Smooth muscle cell (in vitro differentiated cells): ENCODE data around the gene MYO5A. TPM values are rescaled to one million over a fixed set of nuclear protein-coding genes. Genes with fewer than 3 reads are reported as not detected.

Experiments
- DNase-seq: peaks from one replicate; lab custom pipeline; 2025; ENCODE audit not compliant: unreplicated experiment; lab: John Stamatoyannopoulos, UW
- H2AFZ ChIP-seq: fragments of 200-600 bp; sonication (generic); 2 replicates; pipeline ENCODE4 v1.6.0; 2016; ENCODE audit warnings: antibody characterized with exemption, low read depth, mild to moderate bottlenecking
- H3F3A ChIP-seq: fragments of 200-600 bp; sonication (generic); 2 replicates; pipeline ENCODE4 v1.6.0; 2017; ENCODE audit warnings: antibody characterized with exemption, low read depth
- H3K27ac ChIP-seq: fragments of 200-600 bp; sonication (generic); 2 replicates; pipeline ENCODE4 v1.5.1; 2016; ENCODE audit warnings: low read depth, mild to moderate bottlenecking
- H3K27me3 ChIP-seq: fragments of 200-600 bp; sonication (generic); 2 replicates; pipeline ENCODE4 v1.6.1; 2016; ENCODE audit warnings: low read depth, mild to moderate bottlenecking
- H3K36me3 ChIP-seq: fragments of 200-600 bp; sonication (generic); 2 replicates; pipeline ENCODE4 v1.5.1; 2016; ENCODE audit warnings: low read depth
- H3K4me1 ChIP-seq: fragments of 200-600 bp; sonication (generic); 2 replicates; pipeline ENCODE4 v1.5.1; 2016; ENCODE audit warnings: low read depth
- H3K4me2 ChIP-seq: fragments of 200-600 bp; sonication (generic); 2 replicates; pipeline ENCODE4 v1.6.0; 2016; ENCODE audit warnings: mild to moderate bottlenecking
- H3K4me3 ChIP-seq: fragments of 200-600 bp; sonication (generic); 2 replicates; pipeline ENCODE4 v1.5.1; 2016; ENCODE audit warnings: mild to moderate bottlenecking
- H3K79me2 ChIP-seq: fragments of 200-600 bp; sonication (generic); 2 replicates; pipeline ENCODE4 v1.6.0; 2016; ENCODE audit warnings: low read depth, mild to moderate bottlenecking
- H3K9ac ChIP-seq: fragments of 200-600 bp; sonication (generic); 2 replicates; pipeline ENCODE4 v1.6.0; 2016; ENCODE audit warnings: low read depth
- H3K9me3 ChIP-seq: fragments of 200-600 bp; sonication (generic); replicated peaks from 2 replicates; pipeline ENCODE4 v1.5.1; 2016; ENCODE audit warnings: low read depth
- H4K20me1 ChIP-seq: fragments of 200-600 bp; sonication (generic); 2 replicates; pipeline ENCODE4 v1.6.0; 2016; ENCODE audit warnings: low read depth
- WGBS: methylation state at CpG from one replicate; pipeline ENCODE4 v1.1.7; 2016; ENCODE audit warnings: low lambda C conversion rate; 5-methylcytosine and 5-hydroxymethylcytosine counted together
- polyA plus RNA-seq: library from polyadenylated mRNA; unstranded; fragments of >200 nt; fragmentation: Nextera tagmentation; extraction: Ambion mirVana; gene quantifications from 2 replicates; pipeline ENCODE4 v1.2.1, GENCODE V29; 2016
- total RNA-seq: library from RNA; depleted of rRNA; stranded (reverse); fragments of >200 nt; gene quantifications from 2 replicates; pipeline ENCODE4 v1.2.3, GENCODE V29; 2014
- TF ChIP-seq, protein P1 (sequence below): fragments of 200-600 bp; sonication (generic); IDR thresholded peaks from 2 replicates; pipeline ENCODE4 v1.5.1; 2017; ENCODE audit warnings: borderline replicate concordance, mild to moderate bottlenecking, antibody characterized with exemption; ENCODE audit not compliant: insufficient read depth, poor library complexity, severe bottlenecking

Gene MYO5A
- total and polyA plus RNA-seq, 2 experiments from 2014 or later = 29.4 to 68.8 TPM

DNA sequence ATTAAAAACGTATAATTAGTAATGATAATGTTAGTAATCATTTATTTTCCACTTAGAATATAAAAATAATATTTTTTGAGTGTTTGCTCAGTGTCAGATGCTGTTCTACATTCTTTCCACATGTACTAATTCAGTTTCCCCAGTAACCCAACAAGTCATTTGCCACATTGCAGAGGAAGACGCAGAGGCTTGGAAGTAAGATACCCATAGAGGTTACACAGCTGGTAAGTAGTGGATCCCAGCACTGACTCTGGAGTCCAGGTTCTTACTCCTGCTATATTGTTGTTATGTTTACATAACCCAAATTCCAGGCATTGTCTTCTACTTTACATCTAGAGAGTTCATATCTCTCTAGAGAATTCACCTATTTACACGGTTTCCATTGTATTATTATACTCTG, 184.8 kb downstream of the MYO5A start:
- Histone ChIP-seq H3K27ac (peak overlapping the region; percentile 9), H3K36me3 (peaks cover 7% of the 10 kb centered on the region), H3K79me2 (no peaks in the 10 kb centered on the region), H3K4me1 (no peaks in the 10 kb centered on the region), H2AFZ (no peak overlapping the region), H4K20me1 (no peaks in the 10 kb centered on the region), H3K9me3 (no peaks in the 10 kb centered on the region), H3K4me3 (no peak overlapping the region), H3F3A (no peaks in the 10 kb centered on the region), H3K27me3 (no peaks in the 10 kb centered on the region), H3K9ac (no peak overlapping the region), H3K4me2 (no peak overlapping the region)
- DNase-seq = no peak
- TF ChIP-seq, protein P1, sequence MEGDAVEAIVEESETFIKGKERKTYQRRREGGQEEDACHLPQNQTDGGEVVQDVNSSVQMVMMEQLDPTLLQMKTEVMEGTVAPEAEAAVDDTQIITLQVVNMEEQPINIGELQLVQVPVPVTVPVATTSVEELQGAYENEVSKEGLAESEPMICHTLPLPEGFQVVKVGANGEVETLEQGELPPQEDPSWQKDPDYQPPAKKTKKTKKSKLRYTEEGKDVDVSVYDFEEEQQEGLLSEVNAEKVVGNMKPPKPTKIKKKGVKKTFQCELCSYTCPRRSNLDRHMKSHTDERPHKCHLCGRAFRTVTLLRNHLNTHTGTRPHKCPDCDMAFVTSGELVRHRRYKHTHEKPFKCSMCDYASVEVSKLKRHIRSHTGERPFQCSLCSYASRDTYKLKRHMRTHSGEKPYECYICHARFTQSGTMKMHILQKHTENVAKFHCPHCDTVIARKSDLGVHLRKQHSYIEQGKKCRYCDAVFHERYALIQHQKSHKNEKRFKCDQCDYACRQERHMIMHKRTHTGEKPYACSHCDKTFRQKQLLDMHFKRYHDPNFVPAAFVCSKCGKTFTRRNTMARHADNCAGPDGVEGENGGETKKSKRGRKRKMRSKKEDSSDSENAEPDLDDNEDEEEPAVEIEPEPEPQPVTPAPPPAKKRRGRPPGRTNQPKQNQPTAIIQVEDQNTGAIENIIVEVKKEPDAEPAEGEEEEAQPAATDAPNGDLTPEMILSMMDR = no peak
- WGBS = 80% methylated on average over 3 of the region's 3 CpGs

DNA sequence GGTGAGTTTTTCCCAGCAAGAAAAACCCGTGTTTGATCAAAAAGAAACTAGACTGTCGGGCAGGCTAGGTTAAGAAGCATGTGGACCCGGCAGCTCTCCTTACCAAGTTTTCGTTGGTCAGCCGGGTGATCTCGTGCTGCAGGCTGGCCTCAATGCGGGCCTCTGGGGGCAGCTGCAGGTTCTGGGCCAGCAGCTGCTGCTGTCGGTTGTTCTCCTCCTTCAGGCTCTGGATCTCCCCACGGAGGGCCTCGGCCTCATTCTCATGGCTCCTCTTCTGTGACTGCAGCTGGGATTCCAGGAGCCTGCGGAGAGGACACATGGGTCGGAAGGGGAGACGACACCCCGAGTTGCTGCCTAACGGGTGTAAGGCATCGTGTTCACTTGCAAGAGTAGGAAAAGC, 188.6 kb downstream of the MYO5A start:
- no peak for DNase-seq
- Histone ChIP-seq H3K4me2 (no peak overlapping the region), H3K79me2 (no peaks in the 10 kb centered on the region), H3K4me3 (no peak overlapping the region), H3F3A (no peaks in the 10 kb centered on the region), H3K9me3 (no peaks in the 10 kb centered on the region), H3K9ac (no peak overlapping the region), H2AFZ (no peak overlapping the region), H3K36me3 (peaks cover 2% of the 10 kb centered on the region), H3K27me3 (no peaks in the 10 kb centered on the region), H3K4me1 (no peaks in the 10 kb centered on the region), H3K27ac (no peak overlapping the region), H4K20me1 (no peaks in the 10 kb centered on the region)
- WGBS = 93% methylated on average over 16 of the region's 16 CpGs
- TF ChIP-seq, protein P1 = no peak

DNA sequence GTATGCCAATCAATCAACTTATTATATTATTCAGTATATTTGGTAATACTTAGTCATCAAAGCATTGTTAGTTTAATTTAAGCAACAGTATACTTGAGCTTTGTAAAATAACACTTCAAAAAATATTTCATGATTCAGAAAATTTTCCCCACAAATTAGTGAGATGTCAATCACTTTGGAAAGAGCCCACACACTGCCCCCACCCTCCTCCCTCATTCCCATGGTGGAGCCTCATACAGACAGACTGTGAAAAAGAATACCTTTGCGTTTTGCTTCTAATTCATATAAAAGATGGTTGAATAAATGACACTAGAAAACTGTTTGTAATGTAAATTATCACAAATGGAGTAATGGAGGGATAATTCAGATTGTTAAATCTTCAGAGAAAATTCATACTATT, 189.8 kb downstream of the MYO5A start:
- TF ChIP-seq, protein P1 = no peak
- 95% methylated on average over 1 of the region's 1 CpG for WGBS
- no peaks in the 10 kb centered on the region for H3K27me3 ChIP-seq
- no peaks in the 10 kb centered on the region for H4K20me1 ChIP-seq
- no peak overlapping the region for H3K9ac ChIP-seq
- no peak overlapping the region for H3K4me2 ChIP-seq
- H3F3A ChIP-seq = no peaks in the 10 kb centered on the region
- no peaks in the 10 kb centered on the region for H3K9me3 ChIP-seq
- H3K4me3 ChIP-seq = no peak overlapping the region
- no peak overlapping the region for H2AFZ ChIP-seq
- H3K27ac ChIP-seq = no peak overlapping the region
- no peak for DNase-seq
- no peaks in the 10 kb centered on the region for H3K36me3 ChIP-seq
- H3K4me1 ChIP-seq = no peaks in the 10 kb centered on the region
- H3K79me2 ChIP-seq = no peaks in the 10 kb centered on the region

DNA sequence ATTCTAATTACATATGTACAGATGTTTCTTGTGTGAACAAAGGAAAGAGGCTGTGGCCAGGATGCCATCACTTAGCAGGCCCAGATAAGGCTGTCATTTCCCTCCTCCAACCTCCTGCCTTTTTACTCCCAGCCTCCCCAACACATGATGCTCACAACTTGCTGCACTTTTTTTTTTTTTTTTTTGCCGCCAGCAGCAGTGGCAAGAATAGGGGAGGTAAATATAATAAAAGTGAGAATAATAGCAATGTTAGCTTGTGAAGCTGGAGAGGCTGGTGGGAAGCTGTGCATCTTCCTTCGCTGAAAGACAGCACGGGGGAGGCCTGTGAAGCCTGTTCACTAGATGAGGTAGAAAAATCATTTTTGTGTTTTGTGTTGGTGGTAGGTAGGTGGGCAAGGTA, 190.6 kb downstream of the MYO5A start:
- H3K27ac ChIP-seq = no peak overlapping the region
- H3K4me2 ChIP-seq = no peak overlapping the region
- H3K27me3 ChIP-seq = no peaks in the 10 kb centered on the region
- H3K36me3 ChIP-seq = no peaks in the 10 kb centered on the region
- H4K20me1 ChIP-seq = no peaks in the 10 kb centered on the region
- TF ChIP-seq, protein P1 = no peak
- WGBS = 81% methylated on average over 3 of the region's 3 CpGs
- no peaks in the 10 kb centered on the region for H3K79me2 ChIP-seq
- no peak overlapping the region for H3K4me3 ChIP-seq
- no peak overlapping the region for H2AFZ ChIP-seq
- H3F3A ChIP-seq = no peaks in the 10 kb centered on the region
- no peaks in the 10 kb centered on the region for H3K4me1 ChIP-seq
- H3K9me3 ChIP-seq = no peaks in the 10 kb centered on the region
- H3K9ac ChIP-seq = no peak overlapping the region
- no peak for DNase-seq
